ENCODE results near the gene ATXN1L.

Gene ATXN1L

GRCh38 chr16:71882505-71883167 is 36.9 kb downstream of the ATXN1L start:
- DNase-seq (ENCODE audit: insufficient read length) (peak; percentile 47), FAIRE-seq (peak; percentile 79)
- TF ChIP-seq TAF1 (IDR thresholded peaks at IDR 0.05; ENCODE audit: borderline replicate concordance, low read depth, low read length) (no peak), POLR2AphosphoS5 (IDR thresholded peaks at IDR 0.05; ENCODE audit: low read depth, low read length) (no peak), POLR2A (IDR thresholded peaks at IDR 0.05; ENCODE audit: low read depth, low read length) (no peak)

GRCh38 chr16:71883168-71883848 is 37.5 kb downstream of the ATXN1L start:
- peak; percentile 39 for DNase-seq (ENCODE audit: insufficient read length)
- FAIRE-seq = no peak

GRCh38 chr16:71883849-71884638 is 38.3 kb downstream of the ATXN1L start, which contains the start of gene ZNF821:
ZNF821 (minus strand) TSS chr16:71884182; CDS start chr16:71879946, 4,236 bp downstream.
- TF ChIP-seq TAF1 (IDR thresholded peaks at IDR 0.05; ENCODE audit: borderline replicate concordance, low read depth, low read length) (peak; percentile 4; the same call in 1 of the 2 replicates), POLR2A (IDR thresholded peaks at IDR 0.05; ENCODE audit: low read depth, low read length) (0 out of 2 replicates have a peak, but pooled peaks have one; percentile 40), POLR2AphosphoS5 (IDR thresholded peaks at IDR 0.05; ENCODE audit: low read depth, low read length) (no peak)
- peak; percentile 75 for DNase-seq (ENCODE audit: insufficient read length)
- peak; percentile 68 for FAIRE-seq

More at GRCh38 chr16:71883168-71883848, 37.5 kb downstream of the ATXN1L start:
- TF ChIP-seq POLR2AphosphoS5 (IDR thresholded peaks at IDR 0.05; ENCODE audit: low read depth, low read length) (no peak), POLR2A (IDR thresholded peaks at IDR 0.05; ENCODE audit: low read depth, low read length) (no peak), TAF1 (IDR thresholded peaks at IDR 0.05; ENCODE audit: borderline replicate concordance, low read depth, low read length) (no peak)

GRCh38 chr16:71885261-71885650 is 39.5 kb downstream of the ATXN1L start:
- no peak for FAIRE-seq
- TF ChIP-seq POLR2AphosphoS5 (IDR thresholded peaks at IDR 0.05; ENCODE audit: low read depth, low read length) (no peak), POLR2A (IDR thresholded peaks at IDR 0.05; ENCODE audit: low read depth, low read length) (no peak), TAF1 (IDR thresholded peaks at IDR 0.05; ENCODE audit: borderline replicate concordance, low read depth, low read length) (no peak)
- DNase-seq (ENCODE audit: insufficient read length) = no peak

GRCh38 chr16:71889147-71889546 is 43.4 kb downstream of the ATXN1L start:
- TF ChIP-seq TAF1 (IDR thresholded peaks at IDR 0.05; ENCODE audit: borderline replicate concordance, low read depth, low read length) (no peak), POLR2AphosphoS5 (IDR thresholded peaks at IDR 0.05; ENCODE audit: low read depth, low read length) (no peak), POLR2A (IDR thresholded peaks at IDR 0.05; ENCODE audit: low read depth, low read length) (no peak)
- FAIRE-seq (no peak), DNase-seq (ENCODE audit: insufficient read length) (no peak)

- TF ChIP-seq TAF1 (IDR thresholded peaks at IDR 0.05; ENCODE audit: borderline replicate concordance, low read depth, low read length) = no peak
- no peak for TF ChIP-seq POLR2AphosphoS5 (IDR thresholded peaks at IDR 0.05; ENCODE audit: low read depth, low read length)
- no peak for TF ChIP-seq POLR2A (IDR thresholded peaks at IDR 0.05; ENCODE audit: low read depth, low read length)
- FAIRE-seq (no peak), DNase-seq (ENCODE audit: insufficient read length) (no peak)
Measured at GRCh38 chr16:71893888-71894228, 48.1 kb downstream of the ATXN1L start.

- FAIRE-seq = peak; percentile 56
- DNase-seq (ENCODE audit: insufficient read length) = no peak
- TF ChIP-seq TAF1 (IDR thresholded peaks at IDR 0.05; ENCODE audit: borderline replicate concordance, low read depth, low read length) (no peak), POLR2AphosphoS5 (IDR thresholded peaks at IDR 0.05; ENCODE audit: low read depth, low read length) (no peak), POLR2A (IDR thresholded peaks at IDR 0.05; ENCODE audit: low read depth, low read length) (no peak)
Measured at GRCh38 chr16:71894229-71894920, 48.6 kb downstream of the ATXN1L start.

- peak; percentile 74 for FAIRE-seq
- TF ChIP-seq POLR2AphosphoS5 (IDR thresholded peaks at IDR 0.05; ENCODE audit: low read depth, low read length) = peak; percentile 89
- peak; percentile 86 for TF ChIP-seq TAF1 (IDR thresholded peaks at IDR 0.05; ENCODE audit: borderline replicate concordance, low read depth, low read length)
- TF ChIP-seq POLR2A (IDR thresholded peaks at IDR 0.05; ENCODE audit: low read depth, low read length) = peak; percentile 91
- DNase-seq (ENCODE audit: insufficient read length) = peak; percentile 96
Measured at GRCh38 chr16:71894921-71895678, 49.3 kb downstream of the ATXN1L start, which contains the start of gene IST1. IST1 (plus strand) TSS chr16:71895531; CDS start chr16:71915641, 20,110 bp downstream.

- FAIRE-seq (no peak), DNase-seq (ENCODE audit: insufficient read length) (no peak)
- TF ChIP-seq POLR2AphosphoS5 (IDR thresholded peaks at IDR 0.05; ENCODE audit: low read depth, low read length) (no peak), TAF1 (IDR thresholded peaks at IDR 0.05; ENCODE audit: borderline replicate concordance, low read depth, low read length) (no peak), POLR2A (IDR thresholded peaks at IDR 0.05; ENCODE audit: low read depth, low read length) (no peak)
Measured at GRCh38 chr16:71895679-71896365, 50.0 kb downstream of the ATXN1L start.

Measured in GM12892 (cell line).